ENCODE results near the gene TAAR9.

Gene TAAR9

DNA sequence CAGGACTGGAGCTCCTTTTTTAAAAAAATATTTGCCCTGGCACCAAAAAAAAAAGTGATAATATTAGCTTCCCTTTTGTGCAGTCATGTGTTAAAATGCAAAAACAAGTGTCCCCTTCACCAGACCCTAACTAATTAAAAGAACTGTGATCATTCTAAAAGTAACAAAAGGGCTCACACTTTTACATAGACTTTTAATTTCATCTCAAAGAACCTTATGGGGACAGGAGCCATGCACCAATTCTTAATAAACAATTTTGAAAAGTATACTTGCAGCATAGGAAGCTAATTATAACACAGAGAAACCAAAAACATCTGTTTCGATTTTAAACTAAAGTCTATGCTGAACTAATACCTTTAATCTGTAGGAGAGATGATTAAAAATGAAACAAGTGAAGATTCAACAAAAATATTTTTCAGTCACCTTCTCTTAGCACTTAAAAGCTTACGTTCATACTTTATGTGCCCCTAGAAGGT lies 42.4 kb upstream of the TAAR9 start:
- TF ChIP-seq, protein P1, sequence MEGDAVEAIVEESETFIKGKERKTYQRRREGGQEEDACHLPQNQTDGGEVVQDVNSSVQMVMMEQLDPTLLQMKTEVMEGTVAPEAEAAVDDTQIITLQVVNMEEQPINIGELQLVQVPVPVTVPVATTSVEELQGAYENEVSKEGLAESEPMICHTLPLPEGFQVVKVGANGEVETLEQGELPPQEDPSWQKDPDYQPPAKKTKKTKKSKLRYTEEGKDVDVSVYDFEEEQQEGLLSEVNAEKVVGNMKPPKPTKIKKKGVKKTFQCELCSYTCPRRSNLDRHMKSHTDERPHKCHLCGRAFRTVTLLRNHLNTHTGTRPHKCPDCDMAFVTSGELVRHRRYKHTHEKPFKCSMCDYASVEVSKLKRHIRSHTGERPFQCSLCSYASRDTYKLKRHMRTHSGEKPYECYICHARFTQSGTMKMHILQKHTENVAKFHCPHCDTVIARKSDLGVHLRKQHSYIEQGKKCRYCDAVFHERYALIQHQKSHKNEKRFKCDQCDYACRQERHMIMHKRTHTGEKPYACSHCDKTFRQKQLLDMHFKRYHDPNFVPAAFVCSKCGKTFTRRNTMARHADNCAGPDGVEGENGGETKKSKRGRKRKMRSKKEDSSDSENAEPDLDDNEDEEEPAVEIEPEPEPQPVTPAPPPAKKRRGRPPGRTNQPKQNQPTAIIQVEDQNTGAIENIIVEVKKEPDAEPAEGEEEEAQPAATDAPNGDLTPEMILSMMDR (conservative IDR thresholded peaks at IDR 0.05) = no peak
- H3K27ac ChIP-seq = no peak overlapping the region

DNA sequence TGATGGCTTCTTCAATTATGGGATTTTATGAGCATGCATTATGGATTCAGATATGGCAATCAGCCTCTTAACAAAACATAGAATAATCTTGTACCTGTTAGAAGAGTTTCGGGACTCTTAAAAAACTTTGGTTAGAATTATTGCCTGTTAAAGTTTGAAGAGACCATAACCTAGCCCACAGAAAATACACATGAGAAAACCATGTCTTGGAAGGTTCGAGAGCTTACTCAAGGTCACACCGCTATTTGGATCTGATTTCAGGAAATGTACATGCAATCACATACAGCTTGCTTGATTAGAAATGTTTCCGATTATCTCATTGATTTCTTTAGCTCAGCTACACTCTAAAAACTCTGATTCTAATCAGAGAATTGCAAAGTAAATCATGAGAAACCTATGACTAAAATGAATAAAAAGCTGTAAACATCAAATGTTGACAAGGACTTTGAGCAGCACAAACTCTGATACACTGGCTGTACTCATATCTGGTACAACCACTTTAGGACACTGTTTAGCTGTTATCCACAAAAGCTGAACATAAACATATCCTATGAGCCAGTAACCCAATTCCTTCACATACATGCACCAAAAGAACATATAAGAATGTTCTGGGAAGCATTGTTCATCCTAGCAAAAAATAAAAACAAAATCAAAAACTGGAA lies 41.4 kb upstream of the TAAR9 start:
- TF ChIP-seq, protein P1 (conservative IDR thresholded peaks at IDR 0.05) = no peak
- H3K27ac ChIP-seq = no peak overlapping the region

DNA sequence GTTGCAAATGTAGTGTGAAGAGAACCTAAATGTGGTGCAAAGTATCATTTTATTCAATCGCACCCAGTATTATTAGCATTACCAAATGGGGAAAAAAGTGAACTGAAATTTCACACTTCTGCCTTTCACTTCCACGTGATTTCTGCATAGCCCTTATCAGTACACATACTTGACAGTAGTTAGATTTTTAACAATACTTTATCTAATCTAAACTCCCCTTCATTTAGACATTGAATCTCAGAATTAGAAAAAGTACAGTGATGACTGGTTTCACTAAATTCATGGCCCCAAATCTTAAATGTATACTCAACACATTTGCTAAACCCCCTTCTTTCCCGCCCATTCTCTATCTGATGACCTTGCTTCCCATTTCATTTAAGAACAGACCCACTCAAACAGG lies 39.4 kb upstream of the TAAR9 start:
- no peak overlapping the region for H3K27ac ChIP-seq
- TF ChIP-seq, protein P1 (conservative IDR thresholded peaks at IDR 0.05) = no peak

DNA sequence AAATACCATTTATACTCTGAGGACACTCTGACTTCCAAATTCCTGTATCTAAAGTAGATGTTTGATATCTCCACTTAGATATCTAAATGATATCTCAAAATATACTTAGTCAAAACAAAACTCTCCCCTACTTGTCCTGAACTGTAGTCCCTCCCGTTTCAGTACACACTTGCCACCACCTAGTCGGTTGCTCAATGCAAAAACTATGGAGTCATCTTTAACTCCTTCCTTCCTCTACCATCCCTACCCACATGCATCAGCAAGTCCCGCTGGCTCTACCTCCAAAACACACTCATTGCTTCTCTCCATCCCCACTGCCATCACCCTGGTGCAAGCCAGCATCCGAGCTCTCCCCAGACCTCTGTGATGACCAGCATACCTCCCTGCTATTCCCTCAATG lies 38.3 kb upstream of the TAAR9 start:
- no peak overlapping the region for H3K27ac ChIP-seq
- TF ChIP-seq, protein P1 (conservative IDR thresholded peaks at IDR 0.05) = no peak

DNA sequence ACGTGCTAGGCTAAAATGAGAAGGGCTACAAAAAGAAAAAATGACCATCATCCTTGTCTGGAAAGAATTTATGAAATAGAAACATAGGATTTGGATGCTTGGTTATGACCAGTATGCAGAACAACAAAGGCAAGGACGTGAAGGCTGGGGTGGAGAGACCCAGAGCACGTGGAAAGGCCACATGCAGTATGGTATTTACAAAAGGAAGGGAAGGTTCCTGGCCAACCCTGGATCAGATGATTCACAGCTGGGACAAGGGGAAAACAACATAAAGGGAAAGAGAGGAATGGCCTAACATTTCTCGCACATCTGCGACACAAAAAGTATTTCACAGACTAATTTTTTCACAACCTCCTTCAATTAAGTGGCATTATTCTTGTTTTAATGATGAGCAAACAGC lies 33.3 kb upstream of the TAAR9 start:
- TF ChIP-seq, protein P1 (conservative IDR thresholded peaks at IDR 0.05) = no peak
- H3K27ac ChIP-seq = no peak overlapping the region

DNA sequence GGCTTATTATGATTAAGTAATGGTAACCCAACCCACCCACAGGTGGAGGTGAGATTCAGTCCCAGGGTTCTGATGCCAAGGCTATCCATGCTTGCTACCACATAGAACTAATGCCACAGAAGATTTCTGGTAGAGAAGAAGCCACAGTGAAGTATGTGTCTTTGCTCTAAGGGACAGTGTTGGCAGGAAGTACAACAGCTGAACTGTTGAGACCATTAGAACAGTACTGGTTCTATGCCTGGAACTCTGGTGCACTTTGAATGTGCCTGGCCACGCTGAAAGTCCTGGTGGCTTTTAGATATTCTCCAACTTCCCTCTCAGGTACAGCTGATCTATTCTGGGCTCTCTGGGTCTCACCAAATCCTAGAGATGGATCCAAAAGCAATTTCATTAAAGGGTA lies 32.9 kb upstream of the TAAR9 start:
- TF ChIP-seq, protein P1 (conservative IDR thresholded peaks at IDR 0.05) = no peak
- no peak overlapping the region for H3K27ac ChIP-seq

DNA sequence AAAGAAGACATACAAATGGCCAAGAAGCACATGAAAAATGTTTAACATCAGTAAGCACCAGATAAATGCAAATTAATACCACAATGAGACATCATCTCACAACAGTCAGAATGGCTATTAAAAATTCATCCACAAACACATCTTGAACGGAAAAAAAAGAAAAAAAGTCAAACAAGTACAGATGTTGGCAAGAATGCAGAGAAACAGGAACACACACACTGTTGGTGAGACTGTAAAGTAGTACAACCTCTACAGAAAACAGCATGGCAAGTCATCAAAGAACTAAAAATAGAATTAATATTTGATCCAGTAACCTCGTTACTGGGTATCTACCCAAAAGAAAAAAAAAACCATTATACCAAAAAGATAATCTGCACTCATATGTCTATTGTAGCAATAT lies 31.6 kb upstream of the TAAR9 start:
- no peak overlapping the region for H3K27ac ChIP-seq
- TF ChIP-seq, protein P1 (conservative IDR thresholded peaks at IDR 0.05) = no peak

All from VCaP (cell line).